SK-N-SH treated with all-trans-retinoic acid at 6 μM for 48 hours (cell line): ENCODE measurements around the gene LYPD4.

Source experiments
- ARNTL ChIP-seq: fragments of 450-650 bp; formaldehyde crosslinking; IDR thresholded peaks from 2 replicates; pipeline ENCODE4 v1.5.0; 2020; ENCODE audit warnings: low read depth, mild to moderate bottlenecking, moderate library complexity, borderline replicate concordance
- BACH2 ChIP-seq: fragments of 250-450 bp; sonication (Bioruptor Pico); IDR thresholded peaks from 2 replicates; pipeline ENCODE4 v1.9.0; 2021; ENCODE audit warnings: mild to moderate bottlenecking, borderline replicate concordance
- PATZ1 ChIP-seq: fragments of 250-450 bp; sonication (Bioruptor Pico); IDR thresholded peaks from 2 replicates; pipeline ENCODE4 v1.8.0; 2020; ENCODE audit warnings: mild to moderate bottlenecking, moderate library complexity, borderline replicate concordance
- RARB ChIP-seq: fragments of 250-450 bp; sonication (Bioruptor Pico); IDR thresholded peaks from 2 replicates; pipeline ENCODE4 v1.8.0; 2021; ENCODE audit warnings: mild to moderate bottlenecking, moderate library complexity
- TOX ChIP-seq: fragments of 250-450 bp; sonication (Bioruptor Pico); IDR thresholded peaks from 2 replicates; pipeline ENCODE4 v1.8.0; 2021; ENCODE audit warnings: mild to moderate bottlenecking, moderate library complexity, borderline replicate concordance
- ZNF565 ChIP-seq: fragments of 450-650 bp; formaldehyde crosslinking; conservative IDR thresholded peaks from 2 replicates; pipeline ENCODE4 v1.5.0; 2020; ENCODE audit warnings: low read depth, mild to moderate bottlenecking, moderate library complexity
- TF ChIP-seq, protein P1 (sequence below): fragments of 250-450 bp; sonication (Bioruptor Pico); IDR thresholded peaks from 2 replicates; pipeline ENCODE4 v1.5.1; 2020; ENCODE audit warnings: low read depth, mild to moderate bottlenecking, moderate library complexity

GRCh38 chr19:41876847-41877832 lies 32.7 kb upstream of the LYPD4 start, which contains the start of gene CD79A:
- TF ChIP-seq BACH2, result no peak
- TF ChIP-seq, protein P1, sequence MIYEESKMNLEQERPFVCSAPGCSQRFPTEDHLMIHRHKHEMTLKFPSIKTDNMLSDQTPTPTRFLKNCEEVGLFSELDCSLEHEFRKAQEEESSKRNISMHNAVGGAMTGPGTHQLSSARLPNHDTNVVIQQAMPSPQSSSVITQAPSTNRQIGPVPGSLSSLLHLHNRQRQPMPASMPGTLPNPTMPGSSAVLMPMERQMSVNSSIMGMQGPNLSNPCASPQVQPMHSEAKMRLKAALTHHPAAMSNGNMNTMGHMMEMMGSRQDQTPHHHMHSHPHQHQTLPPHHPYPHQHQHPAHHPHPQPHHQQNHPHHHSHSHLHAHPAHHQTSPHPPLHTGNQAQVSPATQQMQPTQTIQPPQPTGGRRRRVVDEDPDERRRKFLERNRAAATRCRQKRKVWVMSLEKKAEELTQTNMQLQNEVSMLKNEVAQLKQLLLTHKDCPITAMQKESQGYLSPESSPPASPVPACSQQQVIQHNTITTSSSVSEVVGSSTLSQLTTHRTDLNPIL (CRISPR knock-in tag), result no peak
- no peak for TF ChIP-seq RARB
- no peak for TF ChIP-seq PATZ1 (CRISPR knock-in tag)
- TF ChIP-seq ARNTL (CRISPR knock-in tag), result no peak
- TF ChIP-seq ZNF565, result no peak
- no peak for TF ChIP-seq TOX (CRISPR knock-in tag)
